GM18858 (cell line): ENCODE data around the gene AOPEP.

Source experiments
- ATAC-seq: cut with Tn5 transposase; IDR thresholded peaks from one replicate; pipeline ENCODE4 v1.9.1; 2021; ENCODE audit not compliant: unreplicated experiment

Gene AOPEP

DNA sequence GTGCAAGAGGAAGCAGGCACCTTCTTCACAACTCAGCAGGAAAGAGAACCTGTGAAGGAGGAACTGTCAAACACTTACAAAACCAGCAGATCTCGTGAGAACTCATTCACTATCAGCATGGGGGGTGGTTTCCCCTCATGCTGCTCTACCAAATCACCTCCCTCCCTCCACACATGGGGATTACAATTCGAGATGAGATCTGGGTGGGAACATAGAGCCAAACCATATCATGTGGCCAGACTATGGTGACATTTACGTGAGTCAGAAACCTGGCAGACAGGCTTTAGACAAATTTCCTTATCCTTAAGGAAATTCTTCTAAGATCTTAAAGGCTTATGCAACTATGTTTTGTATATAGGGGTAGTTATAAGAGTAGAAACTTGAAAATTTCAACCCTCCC, 8.7 kb upstream of the AOPEP start:
- ATAC-seq = no peak

DNA sequence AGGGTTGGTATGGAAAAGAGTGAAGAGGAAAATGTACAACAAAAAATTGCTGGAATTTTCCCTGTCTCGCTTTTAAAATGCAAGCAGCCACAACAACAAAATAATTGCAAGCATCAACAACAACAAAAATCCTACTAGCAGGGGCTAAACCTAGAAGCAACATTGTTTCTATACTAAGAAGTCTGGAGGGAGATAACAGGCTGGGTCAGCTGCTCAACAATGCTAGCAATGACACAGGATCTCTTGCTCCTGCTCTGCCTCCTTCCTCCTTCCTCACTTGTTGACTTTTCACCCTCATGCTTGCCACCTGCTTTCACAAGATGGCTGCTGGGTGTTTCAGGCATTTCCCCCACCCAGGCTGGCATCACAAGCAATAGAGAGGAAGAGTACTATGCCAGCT, 7.6 kb upstream of the AOPEP start:
- no peak for ATAC-seq

DNA sequence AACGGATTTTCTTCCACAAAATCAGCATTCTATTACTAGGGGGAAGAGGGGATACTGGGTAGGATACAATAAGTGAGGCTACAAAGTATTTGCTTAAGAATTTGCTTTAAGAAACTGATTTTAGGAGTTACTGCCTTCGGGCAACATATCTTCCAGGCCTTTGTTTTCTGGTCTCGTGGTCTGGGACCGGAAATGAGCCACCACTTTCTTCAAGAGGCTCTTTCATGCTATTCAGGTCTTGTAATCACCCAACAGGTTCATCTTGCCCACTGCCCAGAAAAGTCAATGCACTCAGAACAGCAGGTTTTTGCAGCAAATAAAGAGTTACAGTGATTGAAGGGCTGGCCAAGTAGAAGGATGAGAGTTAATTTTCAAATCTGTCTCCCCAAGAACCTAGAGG, 6.6 kb upstream of the AOPEP start:
- ATAC-seq = no peak

DNA sequence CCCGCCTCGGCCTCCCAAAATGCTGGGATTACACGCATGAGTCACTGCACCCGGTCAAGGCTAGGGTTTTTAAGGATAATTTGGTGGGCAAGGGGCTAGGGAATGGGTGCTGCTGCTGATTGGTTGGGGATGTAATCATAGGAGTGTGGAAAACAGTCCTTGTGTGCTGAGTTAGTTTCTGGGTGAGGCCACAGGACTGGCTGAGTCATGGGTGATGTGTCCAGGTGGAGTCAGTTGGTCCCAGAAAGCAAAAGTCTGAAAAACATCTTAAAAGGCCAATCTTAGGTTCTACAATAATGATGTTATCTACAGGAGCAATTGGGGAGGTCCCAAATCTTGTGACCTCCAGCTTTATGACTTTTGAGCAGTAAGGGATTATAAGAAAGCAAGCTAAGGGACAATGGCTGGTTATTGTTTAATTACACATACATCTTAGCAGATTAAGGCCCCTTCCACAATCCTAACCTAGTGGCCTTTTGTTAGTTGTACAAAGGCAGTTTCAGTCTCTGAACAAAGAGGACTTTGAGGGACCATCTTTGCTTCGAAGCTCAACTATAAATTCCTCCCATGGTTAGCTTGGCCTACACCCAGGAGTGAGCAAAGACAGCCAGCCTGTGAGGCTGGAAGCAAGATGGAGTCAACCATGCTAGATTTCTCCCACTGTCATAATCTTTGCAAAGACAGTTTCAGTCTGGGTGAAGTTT, 5.5 kb upstream of the AOPEP start:
- ATAC-seq = no peak

DNA sequence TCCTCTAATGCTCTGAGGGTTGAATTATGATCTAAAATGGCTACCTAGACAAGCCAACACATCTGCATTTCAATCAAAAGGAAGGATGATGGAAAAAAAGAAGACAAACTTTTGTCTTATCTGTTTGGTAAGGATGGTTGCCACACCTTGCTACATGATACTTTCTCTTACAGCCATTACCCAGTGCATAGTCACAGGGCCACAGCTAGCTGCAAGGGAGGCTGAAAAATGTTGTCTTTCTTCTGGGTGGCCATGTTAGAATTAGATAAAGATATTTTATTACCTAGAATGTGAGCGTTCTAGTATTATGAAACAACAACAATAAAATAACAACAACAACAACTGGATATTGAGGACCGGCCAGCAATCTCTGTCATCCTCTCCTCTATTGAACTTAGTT, 4.7 kb upstream of the AOPEP start:
- no peak for ATAC-seq

DNA sequence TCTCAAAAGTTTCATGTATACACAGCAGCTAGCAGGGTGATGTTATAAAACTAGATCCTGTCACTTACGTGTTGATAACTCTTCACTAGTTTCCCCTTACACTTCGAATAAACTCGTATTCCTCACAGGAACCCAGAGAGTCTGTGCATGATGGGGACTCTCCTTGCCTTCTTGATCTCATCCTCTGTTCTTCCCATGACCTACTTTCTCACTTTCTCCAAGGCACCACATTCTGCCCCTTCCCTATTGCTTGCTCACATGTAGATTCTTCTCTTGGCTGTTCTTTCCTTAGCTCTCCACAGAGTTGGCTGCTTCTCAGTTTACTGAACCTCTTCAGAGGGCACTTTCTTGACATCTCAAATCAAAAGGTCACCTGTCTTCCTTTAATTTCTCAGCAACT, 1.2 kb upstream of the AOPEP start:
- ATAC-seq = no peak

DNA sequence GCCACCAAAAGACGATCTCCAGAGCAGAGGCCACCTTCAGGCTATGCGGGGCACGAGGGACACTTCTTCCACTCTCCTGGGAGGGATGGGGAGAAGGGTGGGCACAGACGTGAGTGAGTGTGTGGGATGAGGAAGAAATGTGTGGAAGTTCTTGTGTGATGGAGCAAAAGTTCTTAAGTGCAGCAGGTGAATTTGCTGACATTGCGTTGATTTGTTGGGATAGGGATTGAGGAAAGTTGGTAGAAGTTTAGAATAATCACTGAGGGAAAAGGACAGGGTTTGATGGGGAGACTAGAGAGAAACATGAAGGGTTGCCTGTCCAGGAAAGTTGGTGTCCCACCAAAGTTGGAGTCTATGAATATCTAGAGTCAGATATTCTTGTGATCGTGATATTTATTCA, 2.2 kb downstream of the AOPEP start:
- no peak for ATAC-seq

DNA sequence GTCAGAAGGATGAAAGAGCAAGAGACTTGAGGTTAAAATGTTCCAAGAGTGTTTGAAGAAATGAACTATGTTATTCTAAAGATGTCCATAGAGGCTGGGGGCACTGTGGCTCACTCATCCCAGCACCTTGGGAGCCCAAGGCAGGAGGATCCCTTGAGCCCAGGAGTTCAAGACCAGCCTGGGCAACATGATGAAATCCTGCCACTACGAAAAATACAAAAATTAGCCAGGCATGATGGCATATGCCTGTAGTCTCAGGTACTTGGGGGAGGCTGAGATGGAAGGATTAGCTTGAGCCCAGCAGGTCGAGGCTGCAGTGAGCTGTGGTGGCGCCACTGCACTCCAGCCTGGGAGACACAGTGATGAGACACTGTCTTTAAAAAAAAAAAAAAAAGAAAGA, 2.7 kb downstream of the AOPEP start:
- no peak for ATAC-seq

DNA sequence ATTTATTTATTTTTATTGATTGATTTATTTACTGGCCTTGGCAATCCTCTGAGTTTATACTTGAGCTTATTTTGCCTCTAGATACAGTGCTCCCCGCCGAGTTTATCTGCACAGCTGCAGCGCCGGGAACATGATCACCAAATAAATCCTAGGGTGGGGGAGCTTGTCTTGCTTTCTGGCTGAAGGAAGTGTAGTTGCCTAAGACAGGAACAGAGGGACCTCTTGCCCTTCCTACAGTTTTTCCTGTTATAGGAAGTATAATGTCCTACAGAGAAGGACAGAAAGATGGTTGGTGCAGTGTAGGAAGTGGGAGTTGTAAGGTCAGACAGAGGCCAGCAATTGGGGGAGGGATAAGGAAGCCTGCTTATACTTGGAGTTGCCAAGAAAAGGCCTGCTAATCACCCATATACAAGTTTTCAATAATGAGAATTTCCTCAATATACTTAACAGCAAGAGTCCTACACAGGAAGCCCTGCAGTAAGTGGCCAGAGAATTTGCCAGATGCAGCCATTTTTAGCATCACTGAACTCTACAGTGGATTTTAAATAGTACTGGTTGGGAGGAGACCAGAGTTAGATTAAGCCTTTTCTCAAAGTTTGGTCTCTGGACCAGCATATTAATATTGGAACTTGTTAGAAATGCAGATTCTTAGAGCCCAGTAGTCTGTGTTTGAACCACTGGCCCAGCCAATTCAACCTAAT, 7.7 kb downstream of the AOPEP start:
- ATAC-seq = no peak

DNA sequence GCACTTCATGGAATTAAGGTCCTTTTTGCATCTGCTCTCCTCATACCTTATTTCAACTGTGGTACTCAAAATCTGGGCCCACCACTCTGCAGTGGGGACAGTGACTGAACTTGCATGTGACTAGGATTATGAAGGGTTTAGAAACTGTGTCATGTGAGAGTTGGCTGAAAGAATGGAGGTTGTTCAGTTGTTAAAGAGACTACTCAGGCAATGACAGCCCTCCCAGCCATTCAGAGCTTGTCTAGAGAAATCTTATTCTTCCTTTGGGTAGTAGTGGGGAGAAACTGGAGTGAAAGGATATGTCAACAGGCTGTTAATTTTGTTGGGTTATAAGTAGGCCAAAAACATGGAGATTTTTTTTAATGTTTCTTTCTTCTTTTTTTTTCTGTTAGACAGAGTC, 10.3 kb downstream of the AOPEP start:
- no peak for ATAC-seq

DNA sequence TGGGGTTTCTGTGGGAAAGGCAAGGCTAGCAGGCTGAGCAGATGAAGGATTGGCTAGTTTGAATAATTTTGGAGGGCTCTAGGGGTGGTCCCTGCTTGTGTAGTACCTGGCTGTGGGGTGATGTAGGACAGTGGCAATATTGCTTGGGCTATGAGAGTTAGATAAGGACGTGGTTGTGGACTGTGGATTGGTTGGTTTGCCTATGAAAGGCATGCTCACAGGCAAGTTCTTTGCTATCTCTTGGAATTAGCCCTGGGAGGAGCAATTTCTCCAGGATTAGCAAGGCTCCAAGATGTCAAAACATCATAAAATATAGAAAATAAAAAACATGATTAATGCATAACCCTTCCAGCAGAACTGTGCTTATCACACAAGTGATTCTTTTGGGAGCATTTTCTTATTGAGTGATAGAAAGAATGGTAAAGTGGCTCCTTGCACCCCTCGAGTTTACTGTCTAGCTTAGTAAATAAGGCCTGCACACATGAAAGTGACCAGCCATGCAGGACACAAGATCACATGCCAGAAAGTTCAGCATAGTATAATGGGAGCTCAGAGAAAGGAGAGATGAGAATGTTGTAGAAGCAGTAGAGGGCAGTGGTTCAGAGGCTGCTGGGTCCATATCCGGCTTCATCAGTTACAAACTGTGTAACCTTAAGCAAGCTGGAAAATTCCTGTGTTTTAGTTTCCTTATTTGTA, 13.8 kb downstream of the AOPEP start:
- ATAC-seq = no peak

DNA sequence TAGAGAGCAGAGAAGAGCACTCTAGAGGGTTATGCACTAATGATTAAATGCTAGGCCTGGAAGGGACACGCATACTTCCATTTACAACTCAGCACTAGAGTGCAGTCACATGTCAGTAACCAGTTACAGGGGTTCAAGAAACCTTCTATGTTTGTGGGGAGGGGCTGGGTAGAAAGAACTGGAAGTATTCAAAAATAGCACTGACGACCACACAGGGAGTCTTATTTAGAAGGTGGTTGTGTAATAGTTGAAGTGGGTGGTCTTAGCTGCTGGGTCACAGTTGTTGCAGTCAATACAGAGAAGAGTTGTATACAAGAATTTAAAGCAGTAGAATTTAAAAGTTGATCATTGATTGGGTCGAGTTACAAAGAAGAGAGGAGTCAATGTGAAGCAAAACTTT, 15.4 kb downstream of the AOPEP start:
- no peak for ATAC-seq

DNA sequence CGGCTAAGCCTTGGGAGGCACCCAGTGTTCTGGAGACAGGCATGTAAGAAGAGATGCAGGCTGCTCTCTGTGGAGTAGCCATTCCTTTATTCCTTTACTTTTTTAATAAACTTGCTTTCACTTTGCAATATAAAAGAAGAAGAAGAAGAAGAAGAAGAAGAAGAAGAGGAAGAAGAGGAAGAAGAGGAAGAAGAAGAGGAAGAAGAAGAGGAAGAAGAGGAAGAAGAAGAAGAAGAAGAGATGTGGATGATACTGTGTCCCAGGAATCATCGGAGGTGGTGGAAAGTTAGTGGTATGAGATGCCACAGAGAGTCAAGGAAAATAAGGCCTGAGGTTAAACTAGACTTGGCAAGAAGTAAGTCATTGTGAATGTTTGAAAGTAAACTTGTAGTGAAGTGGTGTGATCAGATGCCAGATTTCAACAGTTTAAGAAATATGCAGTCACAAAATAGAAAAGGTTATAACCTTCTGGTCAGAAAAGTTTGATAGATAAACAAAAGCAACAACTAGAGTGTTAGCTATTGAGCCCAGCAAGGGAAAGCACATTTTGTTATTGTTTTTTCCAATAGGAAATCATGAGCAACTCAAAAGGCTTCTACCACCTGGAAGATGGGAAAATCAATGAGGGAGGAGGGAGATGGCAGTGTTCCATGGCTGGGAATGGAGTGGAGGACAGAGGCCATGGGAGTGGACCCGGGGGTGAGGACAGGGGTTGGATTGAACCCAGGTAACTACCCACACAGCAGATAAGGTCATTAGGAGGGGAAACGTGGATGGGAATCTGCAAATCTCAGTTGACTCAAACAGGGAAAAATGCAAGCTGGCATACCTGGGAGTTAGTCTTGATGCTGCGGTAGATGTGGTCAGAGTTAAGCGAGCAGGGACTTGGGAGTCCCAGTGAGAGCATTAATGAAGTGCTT, 16.8 kb downstream of the AOPEP start:
- ATAC-seq = no peak

DNA sequence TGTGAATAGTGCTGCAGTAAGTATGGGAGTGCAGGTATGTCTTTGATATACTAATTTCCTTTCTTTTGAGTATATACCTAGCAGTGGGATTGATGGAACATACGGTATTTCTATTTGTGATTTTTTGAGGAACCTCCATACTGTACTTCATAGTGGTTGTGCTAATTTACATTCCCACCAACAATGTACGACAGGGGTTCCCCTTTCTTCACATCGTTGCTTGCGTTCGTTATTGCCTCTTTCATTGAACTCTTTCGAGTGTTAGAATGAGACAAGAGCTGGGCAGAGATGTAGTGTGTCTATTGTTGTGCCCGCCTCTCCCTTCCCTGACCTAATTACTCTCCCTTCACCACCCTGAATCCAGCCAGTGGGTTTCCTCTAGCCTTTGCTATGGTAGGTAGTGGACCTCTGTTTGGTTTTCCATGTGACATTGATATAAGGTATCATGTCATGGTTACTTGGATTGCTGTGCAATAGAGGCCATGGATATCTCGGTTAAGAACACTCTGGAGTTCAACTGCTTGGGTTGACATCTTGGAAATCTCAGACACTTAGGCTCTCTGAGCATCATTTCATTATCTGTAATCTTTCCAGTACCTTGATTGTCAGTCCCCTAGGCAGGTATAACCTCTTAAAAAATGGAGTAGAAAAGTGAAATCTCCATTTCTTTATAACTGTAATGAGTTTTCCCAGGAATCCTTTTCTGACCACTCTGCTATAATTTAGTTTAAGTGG, 19.5 kb downstream of the AOPEP start:
- no peak for ATAC-seq

DNA sequence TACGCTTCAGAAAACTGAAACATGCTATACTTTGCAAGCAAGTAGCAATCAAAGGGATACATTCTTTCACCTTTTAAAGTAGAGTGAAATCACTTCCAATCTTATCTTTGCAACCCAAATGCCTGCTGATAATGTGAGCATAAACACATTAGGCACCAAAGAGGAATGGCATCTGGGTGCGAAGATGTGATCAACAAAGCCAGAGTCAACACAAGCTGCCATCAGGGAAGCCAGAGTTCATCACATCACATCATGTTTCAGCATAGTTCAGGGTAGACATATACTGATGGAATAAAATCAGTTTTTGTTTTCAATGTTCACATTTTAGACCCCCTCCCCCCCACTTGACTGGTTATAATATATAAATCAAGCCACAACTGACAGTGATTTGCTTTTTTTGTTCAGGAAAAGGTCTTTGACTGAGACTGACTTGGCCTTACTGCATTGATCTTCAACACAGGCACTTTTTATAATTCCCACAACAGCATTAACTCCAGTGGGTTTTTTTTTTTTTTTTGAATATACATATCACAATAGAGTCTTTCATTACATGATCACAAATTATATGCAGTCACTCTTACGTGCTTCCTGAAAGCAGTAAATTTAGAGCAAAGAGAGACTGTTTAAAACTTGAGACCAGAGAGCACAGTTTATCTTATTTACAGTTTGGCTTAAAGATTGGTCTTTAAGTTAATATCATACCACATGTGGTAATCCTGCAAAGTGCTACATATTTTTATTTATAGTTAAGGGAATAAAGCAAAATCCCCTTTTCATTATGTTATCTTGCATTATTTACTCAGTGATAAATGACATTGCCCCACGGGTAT, 20.3 kb downstream of the AOPEP start:
- no peak for ATAC-seq

DNA sequence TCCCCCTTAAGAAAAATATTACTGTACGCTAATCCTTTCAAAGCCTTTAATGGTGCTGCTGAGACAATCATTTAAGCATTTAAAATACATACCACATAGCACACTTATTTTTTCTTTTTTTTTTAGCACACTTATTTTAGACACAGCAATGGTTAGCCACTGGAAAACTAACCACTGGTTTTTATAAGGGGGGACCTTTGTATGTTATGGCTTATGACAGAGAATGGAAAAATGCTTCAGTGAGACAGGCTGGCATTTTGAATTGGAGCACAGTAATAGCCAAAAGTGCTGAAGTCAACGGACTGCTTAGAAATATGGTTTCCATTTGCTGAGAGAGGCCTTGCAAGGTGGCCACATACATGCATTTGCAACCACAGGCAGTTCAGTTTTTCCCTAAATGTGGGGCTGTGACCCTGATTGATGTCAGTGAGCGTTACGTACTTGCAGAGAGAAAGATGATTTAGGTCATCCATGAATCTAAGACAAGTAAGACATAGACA, 28.5 kb downstream of the AOPEP start:
- no peak for ATAC-seq

DNA sequence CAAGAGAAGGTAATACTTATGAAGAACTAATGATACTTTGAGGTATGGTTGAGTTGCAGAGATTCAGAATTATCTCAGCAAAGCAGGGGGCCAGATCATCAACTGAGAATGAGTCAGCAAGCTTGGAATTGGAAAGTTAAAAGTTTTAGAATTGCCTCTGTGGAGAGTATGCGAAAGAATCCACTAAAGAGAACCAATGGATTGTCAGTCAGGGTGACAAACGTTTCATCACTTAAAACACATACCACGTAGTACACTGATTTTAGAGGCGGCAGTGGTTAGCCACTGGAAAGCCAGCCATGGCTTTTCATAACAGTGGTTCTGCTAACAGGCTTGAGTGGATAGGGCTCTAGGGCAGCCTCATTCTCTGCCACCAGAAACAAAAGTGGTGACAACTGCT, 30.7 kb downstream of the AOPEP start:
- ATAC-seq = no peak

DNA sequence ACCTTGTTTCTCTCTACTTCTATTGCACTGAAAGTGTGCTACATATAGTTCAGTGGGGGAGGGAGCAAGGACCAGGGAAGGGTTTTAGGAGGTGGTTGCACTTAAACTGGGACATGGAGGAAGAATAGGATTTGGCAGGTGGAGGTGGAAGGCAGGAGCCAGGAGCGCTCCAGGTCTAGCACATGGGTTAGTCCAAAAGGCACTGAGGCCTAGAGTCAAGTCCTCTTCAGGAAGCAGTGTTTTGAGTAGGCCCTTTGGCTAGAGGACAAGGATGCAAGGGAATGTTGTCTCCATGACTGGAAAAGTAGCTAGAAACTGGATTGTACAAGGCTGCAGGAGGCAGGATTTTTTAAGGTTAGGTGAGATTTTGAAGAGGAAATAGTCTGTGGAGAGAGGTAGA, 31.5 kb downstream of the AOPEP start:
- no peak for ATAC-seq

DNA sequence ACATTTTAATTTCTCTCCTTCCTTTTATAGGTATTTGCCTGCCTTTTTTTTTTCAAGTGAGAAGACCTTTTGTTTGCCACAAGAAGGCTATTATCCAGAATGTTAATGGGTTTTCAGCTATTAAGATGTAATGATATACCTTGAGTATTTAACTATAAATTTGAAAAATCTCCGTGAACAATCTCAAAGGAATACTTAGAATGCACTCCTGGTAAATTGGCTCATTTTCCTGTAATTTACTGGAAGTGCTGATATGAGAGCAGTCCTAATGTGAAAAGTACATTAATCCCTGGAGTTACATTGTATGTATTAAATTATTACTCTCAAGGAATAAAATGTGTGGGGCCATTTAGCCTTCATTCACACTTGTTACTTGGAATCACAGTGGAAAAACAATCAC, 32.4 kb downstream of the AOPEP start:
- no peak for ATAC-seq

DNA sequence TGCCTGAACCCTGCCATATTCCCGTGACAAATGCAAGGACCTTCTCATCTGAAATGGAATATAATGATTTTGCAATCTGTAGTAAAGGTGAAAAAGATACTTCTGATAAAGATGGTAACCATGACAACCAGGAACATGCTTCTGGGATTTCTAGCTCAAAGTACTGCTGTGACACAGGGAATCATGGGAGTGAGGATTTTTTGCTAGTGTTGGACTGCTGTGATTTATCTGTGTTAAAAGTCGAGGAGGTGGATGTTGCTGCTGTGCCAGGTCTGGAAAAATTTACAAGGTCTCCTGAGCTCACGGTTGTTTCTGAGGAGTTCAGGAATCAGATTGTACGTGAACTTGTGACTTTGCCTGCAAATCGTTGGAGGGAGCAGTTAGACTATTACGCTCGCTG, 33.5 kb downstream of the AOPEP start:
- ATAC-seq = no peak
